H1 (cell line): ENCODE measurements around the gene KCNQ1OT1. TPM values are rescaled to one million over a fixed set of nuclear protein-coding genes. Genes with fewer than 3 reads are reported as not detected.

Experiments
- CTCF ChIA-PET: fragments of 300-600 bp; sonication (Branson Sonifier 250); formaldehyde crosslinking; loops from one replicate; lab custom pipeline; 2021; ENCODE audit not compliant: partially characterized antibody; lab: Charles Lee
- POLR2A ChIA-PET: fragments of 300-600 bp; sonication (Branson Sonifier 250); formaldehyde crosslinking; loops from one replicate; lab custom pipeline; 2021; ENCODE audit warnings: inconsistent platforms; ENCODE audit not compliant: partially characterized antibody; lab: Charles Lee
- DNase-seq, 2 experiments: peaks; one replicate each; pipeline versions ENCODE4 v3.0.0 to v3.0.0-alpha.2; 2010 to 2022; ENCODE audit warnings: low spot score in 2 of 2, low read depth in 1 of 2, mixed read lengths in 1 of 2
- FAIRE-seq: peaks from 2 replicates; lab custom pipeline; 2011; peaks lifted over from hg19 to GRCh38; lab: Jason Lieb, UNC
- H2AFZ ChIP-seq: 2 replicates; pipeline ENCODE4 v1.8.1; 2012; ENCODE audit warnings: low read length, inconsistent platforms
- H2AK5ac ChIP-seq: 2 replicates; pipeline ENCODE4 v1.6.1; 2013; ENCODE audit warnings: low read depth, low read length
- H2BK120ac ChIP-seq: replicated peaks from 2 replicates; pipeline ENCODE3; 2013; ENCODE audit warnings: low read depth, low read length, inconsistent platforms
- H2BK12ac ChIP-seq: 2 replicates; pipeline ENCODE4 v1.6.1; 2013; ENCODE audit warnings: low read depth, low read length
- H2BK15ac ChIP-seq: 2 replicates; pipeline ENCODE4 v1.6.1; 2013; ENCODE audit warnings: low read length
- H2BK20ac ChIP-seq: 2 replicates; pipeline ENCODE4 v1.6.1; 2013; ENCODE audit warnings: low read length
- H2BK5ac ChIP-seq: 2 replicates; pipeline ENCODE4 v1.6.1; 2013; ENCODE audit warnings: low read depth, low read length
- H3K14ac ChIP-seq: 2 replicates; pipeline ENCODE4 v1.6.1; 2013; ENCODE audit warnings: inconsistent platforms; ENCODE audit not compliant: insufficient read length
- H3K18ac ChIP-seq: 2 replicates; pipeline ENCODE4 v1.6.1; 2013; ENCODE audit warnings: low read length; ENCODE audit errors: extremely low read depth
- H3K23ac ChIP-seq: 2 replicates; pipeline ENCODE4 v1.6.1; 2013; ENCODE audit warnings: inconsistent platforms; ENCODE audit not compliant: insufficient read length
- H3K23me2 ChIP-seq: 2 replicates; pipeline ENCODE4 v1.6.1; 2013; ENCODE audit warnings: low read depth, low read length
- H3K27ac ChIP-seq: 2 replicates; pipeline ENCODE4 v1.6.1; 2011; ENCODE audit warnings: low read depth, low read length, inconsistent platforms
- H3K27me3 ChIP-seq, 4 experiments: replicated peaks in 1 of 4; 1 replicate in 1 of 4; 2 replicates in 3 of 4; pipeline versions ENCODE4 v1.6.1 to v1.8.1; 2011 to 2013; ENCODE audit warnings: low read length in 3 of 4, mild to moderate bottlenecking in 3 of 4, inconsistent platforms in 2 of 4, mixed read lengths in 2 of 4, moderate library complexity in 1 of 4; ENCODE audit not compliant: control insufficient read depth in 3 of 4, insufficient read depth in 3 of 4; ENCODE audit errors: extremely low read depth in 1 of 4
- H3K36me3 ChIP-seq, 4 experiments: 2 replicates each; pipeline versions ENCODE4 v1.6.1 to v1.8.1; 2011 to 2013; ENCODE audit warnings: mild to moderate bottlenecking in 4 of 4, low read length in 3 of 4, moderate library complexity in 2 of 4, control low read depth in 1 of 4, inconsistent platforms in 1 of 4; ENCODE audit not compliant: insufficient read depth in 4 of 4, control insufficient read depth in 2 of 4
- H3K4ac ChIP-seq: replicated peaks from 2 replicates; pipeline ENCODE3; 2013; ENCODE audit warnings: low read length, low read depth, mixed read lengths, inconsistent platforms; ENCODE audit not compliant: insufficient read length
- H3K4me1 ChIP-seq, 4 experiments: replicated peaks in 1 of 4; 1 replicate in 1 of 4; 2 replicates in 3 of 4; pipeline versions ENCODE4 v1.6.1 to v1.8.1; 2011 to 2013; ENCODE audit warnings: low read length in 3 of 4, inconsistent platforms in 2 of 4, mixed read lengths in 1 of 4; ENCODE audit not compliant: insufficient read depth in 4 of 4, control insufficient read depth in 3 of 4
- H3K4me2 ChIP-seq, 2 experiments: 2 replicates each; pipeline versions ENCODE4 v1.6.1 to v1.8.1; 2011 to 2013; ENCODE audit warnings: low read depth in 2 of 2, low read length in 2 of 2, control low read depth in 1 of 2, inconsistent platforms in 1 of 2, mild to moderate bottlenecking in 1 of 2; ENCODE audit not compliant: insufficient read depth in 1 of 2
- H3K4me3 ChIP-seq, 4 experiments: fragments of 200-600, 300-600 bp in 1 of 4; sonication (generic), shearing (Covaris generic), sonication (Bioruptor Twin) in 1 of 4; 2 replicates each; pipeline versions ENCODE4 v1.5.1 to v1.8.1; 2011 to 2016; ENCODE audit warnings: low read length in 4 of 4, low read depth in 3 of 4, control low read depth in 2 of 4, inconsistent platforms in 2 of 4, mild to moderate bottlenecking in 2 of 4, mixed read lengths in 1 of 4, moderate library complexity in 1 of 4; ENCODE audit not compliant: insufficient read depth in 2 of 4; ENCODE audit errors: extremely low read depth in 1 of 4
- H3K56ac ChIP-seq: replicated peaks from 2 replicates; pipeline ENCODE3; 2013; ENCODE audit warnings: low read depth, mild to moderate bottlenecking, mixed read lengths, low read length, inconsistent platforms; ENCODE audit not compliant: insufficient read length
- H3K79me1 ChIP-seq: 2 replicates; pipeline ENCODE4 v1.6.1; 2013; ENCODE audit warnings: low read depth, low read length, control low read depth
- H3K79me2 ChIP-seq, 2 experiments: 2 replicates each; pipeline versions ENCODE4 v1.6.1 to v1.8.1; 2012 to 2013; ENCODE audit warnings: low read length in 2 of 2, mild to moderate bottlenecking in 2 of 2, inconsistent platforms in 1 of 2; ENCODE audit not compliant: insufficient read depth in 2 of 2, control insufficient read depth in 1 of 2
- H3K9ac ChIP-seq, 4 experiments: replicated peaks in 1 of 4; 1 replicate in 1 of 4; 2 replicates in 3 of 4; pipeline versions ENCODE4 v1.6.1 to v1.8.1; 2011 to 2013; ENCODE audit warnings: low read depth in 3 of 4, low read length in 3 of 4, control low read depth in 2 of 4, mild to moderate bottlenecking in 2 of 4, moderate library complexity in 2 of 4, inconsistent platforms in 1 of 4; ENCODE audit errors: extremely low read depth in 1 of 4
- H3K9me3 ChIP-seq, 2 experiments: 2 replicates each; pipeline versions ENCODE4 v1.6.1 to v1.8.1; 2012 to 2013; ENCODE audit warnings: mild to moderate bottlenecking in 2 of 2, moderate library complexity in 2 of 2, control low read depth in 1 of 2, inconsistent platforms in 1 of 2, low read depth in 1 of 2, low read length in 1 of 2, mixed read lengths in 1 of 2; ENCODE audit not compliant: insufficient read depth in 2 of 2
- H4K20me1 ChIP-seq, 2 experiments: replicated peaks in 1 of 2; 2 replicates each; pipeline versions ENCODE3 to v1.8.1; 2011 to 2013; ENCODE audit warnings: inconsistent platforms in 2 of 2, low read length in 2 of 2, mild to moderate bottlenecking in 1 of 2; ENCODE audit not compliant: insufficient read depth in 2 of 2, control insufficient read depth in 1 of 2
- H4K5ac ChIP-seq: 2 replicates; pipeline ENCODE4 v1.6.1; 2013; ENCODE audit warnings: low read length, low read depth, mixed read lengths, inconsistent platforms; ENCODE audit not compliant: insufficient read length
- H4K8ac ChIP-seq: 2 replicates; pipeline ENCODE4 v1.8.0; 2013; ENCODE audit warnings: mild to moderate bottlenecking, moderate library complexity, low read length, inconsistent platforms; ENCODE audit not compliant: insufficient read depth; ENCODE audit errors: extremely low read depth
- H4K91ac ChIP-seq: replicated peaks from 2 replicates; pipeline ENCODE3; 2013; ENCODE audit warnings: low read length, mixed read lengths, inconsistent platforms; ENCODE audit not compliant: insufficient read length
- ASH2L ChIP-seq: fragments of 200-600, 300-600 bp; sonication (generic); IDR thresholded peaks from one replicate; pipeline ENCODE4 v1.7.1; 2017; ENCODE audit warnings: low read length
- ATF3 ChIP-seq: IDR thresholded peaks from 2 replicates; pipeline ENCODE4 v1.6.1; 2011; ENCODE audit warnings: low read depth, mild to moderate bottlenecking, low read length; ENCODE audit not compliant: insufficient read depth
- BCL11A ChIP-seq, 2 experiments: IDR thresholded peaks; one replicate each; pipeline ENCODE4 v1.6.1; 2011; ENCODE audit warnings: low read depth in 2 of 2, low read length in 2 of 2, mild to moderate bottlenecking in 2 of 2
- CTCF ChIP-seq, 3 experiments: IDR thresholded peaks; 1 replicate in 2 of 3; 2 replicates in 1 of 3; pipeline versions ENCODE4 v1.5.1 to v1.6.1; 2011; ENCODE audit warnings: low read length in 3 of 3, mild to moderate bottlenecking in 3 of 3, inconsistent platforms in 2 of 3, low read depth in 1 of 3, moderate library complexity in 1 of 3; ENCODE audit not compliant: insufficient read depth in 1 of 3; ENCODE audit errors: control extremely low read depth in 1 of 3
- GABPA ChIP-seq: IDR thresholded peaks from 2 replicates; pipeline ENCODE4 v1.6.1; 2011; ENCODE audit warnings: mild to moderate bottlenecking, low read length, moderate library complexity, borderline replicate concordance; ENCODE audit not compliant: insufficient read depth
- MAFK ChIP-seq: IDR thresholded peaks from 2 replicates; pipeline ENCODE4 v1.6.1; 2012; ENCODE audit warnings: low read depth, mild to moderate bottlenecking, improper control_type of control experiment, low read length
- RFX5 ChIP-seq: IDR thresholded peaks from 2 replicates; pipeline ENCODE4 v1.6.1; 2011; ENCODE audit warnings: low read depth, low read length, improper control_type of control experiment, borderline replicate concordance
- RXRA ChIP-seq: IDR thresholded peaks from 2 replicates; pipeline ENCODE4 v1.6.1; 2011; ENCODE audit warnings: low read depth, mild to moderate bottlenecking, low read length, moderate library complexity; ENCODE audit not compliant: insufficient read depth
- TAF7 ChIP-seq: optimal IDR thresholded peaks from 2 replicates; pipeline ENCODE3; 2011; ENCODE audit warnings: low read depth, mild to moderate bottlenecking, inconsistent platforms, low read length, moderate library complexity, borderline replicate concordance
- YY1 ChIP-seq: IDR thresholded peaks from 2 replicates; pipeline ENCODE4 v1.6.1; 2011; ENCODE audit warnings: low read depth, mild to moderate bottlenecking, low read length
- WGBS, 2 experiments: shearing (Covaris generic) in 1 of 2; methylation state at CpG; one replicate each; pipeline versions ENCODE4 v1.1.6 to v1.1.7; 2013 to 2015; ENCODE audit warnings: low lambda C conversion rate in 2 of 2, mixed read lengths in 2 of 2, inconsistent platforms in 1 of 2, low coverage in 1 of 2, missing lambda C conversion rate in 1 of 2; ENCODE audit not compliant: insufficient replicate concordance in 2 of 2, insufficient coverage in 1 of 2, insufficient read length in 1 of 2; ENCODE audit errors: extremely low coverage in 1 of 2, missing lambda C conversion rate in 1 of 2; 5-methylcytosine and 5-hydroxymethylcytosine counted together
- polyA plus RNA-seq, 7 experiments: library from polyadenylated mRNA; depleted of rRNA in 3 of 7; stranded (reverse) in 5 of 7; unstranded in 2 of 7; fragments of >200 nt in 5 of 7; fragments of 200-250 nt in 2 of 7; gene quantifications; 1 replicate in 5 of 7; 2 replicates in 1 of 7; 4 replicates in 1 of 7; pipeline versions ENCODE4 v1.2.1 to v1.2.3, GENCODE V29; 2011 to 2013; ENCODE audit warnings: missing spikeins in 2 of 7, mixed read lengths in 2 of 7
- total RNA-seq: library from RNA; stranded (reverse); fragmentation: NEBNext Ultra II Directional; extraction: Animal tissue kit (Norgen Biotek cat#: 25700); gene quantifications from 2 replicates; pipeline ENCODE4 v1.2.1, GENCODE V29; 2021

The KCNQ1OT1 gene
- total and polyA plus RNA-seq, 2 of the 8 experiments (the other 6 are each of a cell fraction or from before 2014, with no cell fraction given): 0.21 to 1.2 TPM

DNA sequence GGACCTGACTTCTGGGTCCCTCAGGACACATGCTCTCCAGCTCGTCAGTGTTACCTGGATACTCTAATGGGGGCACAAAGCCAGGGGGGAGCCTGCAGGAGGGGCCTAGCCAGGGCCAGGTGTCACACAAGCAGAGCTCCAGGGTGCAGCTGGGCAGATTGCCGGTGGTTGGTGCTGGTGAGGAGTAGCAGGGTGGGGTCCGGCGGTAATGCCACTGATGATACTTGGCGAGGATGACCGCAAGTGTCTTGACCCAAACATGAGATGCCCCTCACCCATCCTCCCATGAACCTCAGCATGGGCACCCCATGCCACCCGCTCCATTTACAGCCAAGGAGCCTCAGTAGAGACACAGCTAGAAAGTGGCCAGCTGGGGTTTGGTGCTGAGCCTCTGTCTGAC lies 15.1 kb upstream of the KCNQ1OT1 start:
- H3K23me2 ChIP-seq: no peaks in the 10 kb centered on the region
- H4K91ac ChIP-seq: no peak overlapping the region
- no peak overlapping the region for H2BK20ac ChIP-seq
- H3K14ac ChIP-seq: no peak overlapping the region
- H3K4me2 ChIP-seq: no peak overlapping the region
- H2BK5ac ChIP-seq: no peak overlapping the region
- H3K9ac ChIP-seq: no peak overlapping the region
- FAIRE-seq (no peak), DNase-seq (no peak)
- H3K4me3 ChIP-seq: no peak overlapping the region
- no peak overlapping the region for H3K56ac ChIP-seq
- no peak overlapping the region for H2AFZ ChIP-seq
- H2BK12ac ChIP-seq: no peak overlapping the region
- H3K4ac ChIP-seq: no peak overlapping the region
- peaks cover 0 to 7% of the 10 kb centered on the region in 2 experiments; a peak in 2 of 4 replicates for H3K9me3 ChIP-seq
- no peak overlapping the region for H4K5ac ChIP-seq
- H3K18ac ChIP-seq: no peak overlapping the region
- H2BK120ac ChIP-seq: no peak overlapping the region
- H3K4me1 ChIP-seq: peaks cover 7 to 18% (median 14%) of the 10 kb centered on the region in 4 experiments
- H3K23ac ChIP-seq: no peak overlapping the region
- H4K20me1 ChIP-seq: peaks cover 2 to 4% of the 10 kb centered on the region in 2 experiments
- 87% methylated on average over 7 of the region's 7 CpGs; no CpG with 5 or more reads in 1 of the 2 experiments for WGBS, 2 experiments
- H2BK15ac ChIP-seq: no peak overlapping the region
- H4K8ac ChIP-seq: no peak overlapping the region
- no peak overlapping the region for H2AK5ac ChIP-seq
- ChIA-PET CTCF (interaction anchor here (1.0 to 1.2 kb wide), 2 partner anchors 13 to 57 kb away, joined by 3 read pairs; no protein-coding TSS in a partner anchor), POLR2A (no interaction called here)
- no peaks in the 10 kb centered on the region for H3K36me3 ChIP-seq
- H3K79me2 ChIP-seq: no peaks in the 10 kb centered on the region
- no peak overlapping the region for H3K27ac ChIP-seq
- peaks cover 15 to 86% (median 64%) of the 10 kb centered on the region in 4 experiments for H3K27me3 ChIP-seq
- H3K79me1 ChIP-seq: no peaks in the 10 kb centered on the region
- no peak for TF ChIP-seq ASH2L
- no peak for TF ChIP-seq MAFK
- no peak for TF ChIP-seq ATF3
- TF ChIP-seq CTCF (IDR thresholded peaks at IDR 0.05; ENCODE audit: control extremely low read depth in 1 of 3, insufficient read depth in 1 of 3, low read depth in 1 of 3, low read length in 3 of 3): no peak
- TF ChIP-seq BCL11A (IDR thresholded peaks at IDR 0.05; ENCODE audit: low read depth in 2 of 2, low read length in 2 of 2): no peak
- TF ChIP-seq TAF7: no peak
- TF ChIP-seq YY1: no peak
- no peak for TF ChIP-seq RFX5
- no peak for TF ChIP-seq RXRA
- no peak for TF ChIP-seq GABPA
